Activated naive CD8-positive, alpha-beta T cell (primary cell): ENCODE data around the gene FANCE.

Experiments
- H3K27ac Mint-ChIP-seq: one replicate; pipeline ENCODE4 v1.8.0; 2021; ENCODE audit warnings: mixed read lengths
- H3K27me3 Mint-ChIP-seq: one replicate; pipeline ENCODE4 v1.8.0; 2021; ENCODE audit warnings: mixed read lengths
- H3K36me3 Mint-ChIP-seq: one replicate; pipeline ENCODE4 v1.8.0; 2021; ENCODE audit warnings: mixed read lengths
- H3K4me1 Mint-ChIP-seq: one replicate; pipeline ENCODE4 v1.8.0; 2021; ENCODE audit warnings: low read depth, mixed read lengths
- H3K4me3 Mint-ChIP-seq: one replicate; pipeline ENCODE4 v1.8.0; 2021; ENCODE audit warnings: mild to moderate bottlenecking, mixed read lengths
- H3K9me3 Mint-ChIP-seq: one replicate; pipeline ENCODE4 v1.8.0; 2021; ENCODE audit warnings: low read depth, mixed read lengths

FANCE gene

GRCh38 chr6:35443341-35444030 is 8.7 kb upstream of the FANCE start:
- H3K36me3 Mint-ChIP-seq = no peaks in the 10 kb centered on the region
- H3K27me3 Mint-ChIP-seq = no peaks in the 10 kb centered on the region
- no peak overlapping the region for H3K4me3 Mint-ChIP-seq
- no peaks in the 10 kb centered on the region for H3K9me3 Mint-ChIP-seq
- no peak overlapping the region for H3K27ac Mint-ChIP-seq
- H3K4me1 Mint-ChIP-seq = peaks cover 5% of the 10 kb centered on the region

GRCh38 chr6:35445691-35446090 is 6.4 kb upstream of the FANCE start:
- Mint-ChIP-seq H3K4me1 (peaks cover 5% of the 10 kb centered on the region), H3K4me3 (no peak overlapping the region), H3K27me3 (no peaks in the 10 kb centered on the region), H3K36me3 (no peaks in the 10 kb centered on the region), H3K27ac (no peak overlapping the region), H3K9me3 (no peaks in the 10 kb centered on the region)

- no peaks in the 10 kb centered on the region for H3K9me3 Mint-ChIP-seq
- H3K27ac Mint-ChIP-seq = peak overlapping the region; percentile 22
- H3K4me3 Mint-ChIP-seq = no peak overlapping the region
- peaks cover 22% of the 10 kb centered on the region for H3K4me1 Mint-ChIP-seq
- H3K27me3 Mint-ChIP-seq = no peaks in the 10 kb centered on the region
- no peaks in the 10 kb centered on the region for H3K36me3 Mint-ChIP-seq
Measured at GRCh38 chr6:35448191-35448590, 3.9 kb upstream of the FANCE start.

- H3K4me1 Mint-ChIP-seq = peaks cover 30% of the 10 kb centered on the region
- H3K36me3 Mint-ChIP-seq = no peaks in the 10 kb centered on the region
- no peak overlapping the region for H3K27ac Mint-ChIP-seq
- no peaks in the 10 kb centered on the region for H3K27me3 Mint-ChIP-seq
- H3K4me3 Mint-ChIP-seq = no peak overlapping the region
- H3K9me3 Mint-ChIP-seq = no peaks in the 10 kb centered on the region
Measured at GRCh38 chr6:35449287-35449881, 2.8 kb upstream of the FANCE start.

GRCh38 chr6:35451354-35452182 is 570 bp upstream of the FANCE start:
- H3K27me3 Mint-ChIP-seq = no peaks in the 10 kb centered on the region
- peaks cover 29% of the 10 kb centered on the region for H3K4me1 Mint-ChIP-seq
- H3K27ac Mint-ChIP-seq = peak overlapping the region; percentile 18

GRCh38 chr6:35453236-35453635 is 1.1 kb downstream of the FANCE start:
- no peaks in the 10 kb centered on the region for H3K27me3 Mint-ChIP-seq
- no peaks in the 10 kb centered on the region for H3K36me3 Mint-ChIP-seq
- H3K4me3 Mint-ChIP-seq = peak overlapping the region; percentile 85
- H3K27ac Mint-ChIP-seq = no peak overlapping the region
- peaks cover 29% of the 10 kb centered on the region for H3K4me1 Mint-ChIP-seq
- no peaks in the 10 kb centered on the region for H3K9me3 Mint-ChIP-seq

More at GRCh38 chr6:35451354-35452182, 570 bp upstream of the FANCE start:
- no peaks in the 10 kb centered on the region for H3K36me3 Mint-ChIP-seq
- no peaks in the 10 kb centered on the region for H3K9me3 Mint-ChIP-seq
- H3K4me3 Mint-ChIP-seq = peak overlapping the region; percentile 82

- Mint-ChIP-seq H3K27ac (no peak overlapping the region), H3K36me3 (peaks cover 1% of the 10 kb centered on the region), H3K4me1 (peaks cover 29% of the 10 kb centered on the region), H3K27me3 (no peaks in the 10 kb centered on the region), H3K9me3 (no peaks in the 10 kb centered on the region), H3K4me3 (peak overlapping the region; percentile 41)
Measured at GRCh38 chr6:35454391-35455110, 2.4 kb downstream of the FANCE start.

- Mint-ChIP-seq H3K4me3 (no peak overlapping the region), H3K36me3 (peaks cover 4% of the 10 kb centered on the region), H3K27ac (no peak overlapping the region), H3K27me3 (no peaks in the 10 kb centered on the region), H3K9me3 (no peaks in the 10 kb centered on the region), H3K4me1 (peaks cover 15% of the 10 kb centered on the region)
Measured at GRCh38 chr6:35457907-35458306, 5.8 kb downstream of the FANCE start.

GRCh38 chr6:35461270-35461669 is 9.1 kb downstream of the FANCE start:
- H3K36me3 Mint-ChIP-seq = peaks cover 10% of the 10 kb centered on the region
- peaks cover 1% of the 10 kb centered on the region for H3K4me1 Mint-ChIP-seq
- no peak overlapping the region for H3K4me3 Mint-ChIP-seq
- H3K27me3 Mint-ChIP-seq = no peaks in the 10 kb centered on the region
- H3K9me3 Mint-ChIP-seq = no peaks in the 10 kb centered on the region
- no peak overlapping the region for H3K27ac Mint-ChIP-seq

GRCh38 chr6:35463292-35463691 is 11.2 kb downstream of the FANCE start:
- H3K27ac Mint-ChIP-seq = no peak overlapping the region
- no peak overlapping the region for H3K4me3 Mint-ChIP-seq
- no peaks in the 10 kb centered on the region for H3K27me3 Mint-ChIP-seq
- H3K9me3 Mint-ChIP-seq = no peaks in the 10 kb centered on the region
- H3K36me3 Mint-ChIP-seq = peaks cover 10% of the 10 kb centered on the region
- H3K4me1 Mint-ChIP-seq = peaks cover 8% of the 10 kb centered on the region

- Mint-ChIP-seq H3K36me3 (peaks cover 19% of the 10 kb centered on the region), H3K4me1 (peaks cover 18% of the 10 kb centered on the region), H3K27ac (no peak overlapping the region), H3K4me3 (no peak overlapping the region), H3K9me3 (no peaks in the 10 kb centered on the region), H3K27me3 (no peaks in the 10 kb centered on the region)
Measured at GRCh38 chr6:35465646-35466045, 13.5 kb downstream of the FANCE start.

GRCh38 chr6:35468181-35468979 is 16.2 kb downstream of the FANCE start, which contains the start of gene RPL10A:
TSS of gene RPL10A (plus strand) at chr6:35468401. CDS start at chr6:35468435, 34 bp downstream.
- H3K27ac Mint-ChIP-seq = peak within 1 kb of the TSS; percentile 97
- peak within 1 kb of the TSS; percentile 99 for H3K4me3 Mint-ChIP-seq
- H3K9me3 Mint-ChIP-seq = no peaks in the 10 kb centered on the region
- no peaks in the 10 kb centered on the region for H3K27me3 Mint-ChIP-seq
- H3K36me3 Mint-ChIP-seq = peaks cover 22% of the 10 kb centered on the region
- H3K4me1 Mint-ChIP-seq = peaks cover 32% of the 10 kb centered on the region

GRCh38 chr6:35468980-35469750 is 17.0 kb downstream of the FANCE start:
- H3K27me3 Mint-ChIP-seq = no peaks in the 10 kb centered on the region
- no peaks in the 10 kb centered on the region for H3K9me3 Mint-ChIP-seq
- H3K27ac Mint-ChIP-seq = peak overlapping the region; percentile 97
- peaks cover 19% of the 10 kb centered on the region for H3K36me3 Mint-ChIP-seq
- peaks cover 31% of the 10 kb centered on the region for H3K4me1 Mint-ChIP-seq
- H3K4me3 Mint-ChIP-seq = peak overlapping the region; percentile 99
